Pancreas (tissue), 10 donors: ENCODE measurements around the gene TTYH2. TPM values are rescaled to one million over a fixed set of nuclear protein-coding genes. Genes with fewer than 3 reads are reported as not detected.

Experiments
- ATAC-seq, 4 donors: fragments of 200-7000 bp; cut with Tn5 transposase; one replicate each; pipeline versions ENCODE4 v1.8.0 to v1.9.1; 2020; ENCODE audit warnings: mild to moderate bottlenecking in 4 of 4, moderate library complexity in 4 of 4
- DNase-seq, 6 donors: peaks; one replicate each; pipeline ENCODE4 v3.0.0-alpha.2; 2020
- FAIRE-seq: peaks from 2 replicates; lab custom pipeline; 2012; peaks lifted over from hg19 to GRCh38; lab: Jason Lieb, UNC
- H3K27ac ChIP-seq, 4 donors: fragments of 200-600 bp; sonication (generic); 1 replicate in 3 of 4; 2 replicates in 1 of 4; pipeline versions ENCODE4 v1.5.0 to v1.8.0; 2020
- H3K27me3 ChIP-seq, 4 donors: fragments of 200-600 bp; one replicate each; pipeline ENCODE4 v1.8.0; 2021
- H3K36me3 ChIP-seq, 3 donors: fragments of 200-600 bp; sonication (generic) in 1 of 3; one replicate each; pipeline versions ENCODE4 v1.5.0 to v1.8.0; 2020 to 2021
- H3K4me1 ChIP-seq, 3 donors: fragments of 200-600 bp; one replicate each; pipeline ENCODE4 v1.8.0; 2021
- H3K4me3 ChIP-seq, 4 donors: fragments of 200-600 bp; sonication (generic) in 2 of 4; one replicate each; pipeline versions ENCODE4 v1.5.0 to v1.8.0; 2020 to 2021
- H3K9me3 ChIP-seq, 4 donors: fragments of 200-600 bp; one replicate each; pipeline ENCODE4 v1.8.0; 2021
- WGBS, 2 donors: extraction: QIAGEN DNeasy Blood & Tissue Kit; methylation state at CpG; one replicate each; pipeline ENCODE4 v1.1.7; 2013; 5-methylcytosine and 5-hydroxymethylcytosine counted together
- intact Hi-C, 3 donors: fragments of 100-400 bp; cut with DNase I; formaldehyde crosslinking; loops; one replicate each; pipeline versions ENCODE4 v1.11.1 to v1.14.2; 2022
- polyA plus RNA-seq, 2 donors: library from polyadenylated mRNA; stranded (reverse); fragments of 200-250 nt; gene quantifications; one replicate each; pipeline ENCODE4 v1.2.3, GENCODE V29; 2013
- total RNA-seq, 6 donors: library from RNA; stranded (reverse); fragmentation: NEBNext Ultra II Directional in 4 of 6; extraction: Animal tissue kit (Norgen Biotek cat#: 25700) in 4 of 6; gene quantifications; one replicate each; pipeline versions ENCODE4 v1.2.1 to v1.2.4, GENCODE V29; 2021 to 2023
- TF ChIP-seq, protein P1 (sequence below), 4 donors: fragments of 200-600 bp; sonication (generic) in 3 of 4; IDR thresholded peaks; one replicate each; pipeline versions ENCODE4 v1.5.0 to v1.8.0; 2021; ENCODE audit warnings: antibody characterized with exemption in 4 of 4
- donor health status: healthy with polysubstance abuse.
- donor health status: DM: no; HTN: no; CAD: no; lungs with moderate emphysema.
- donor health status: DM: no; HTN: no; CAD: no.
- donor health status: control.
- donor health status: control.
- donor health status: Bipolar disorder and iron deficiency.
- donor health status: DM: yes; HTN: yes; CAD: no.
- donor health status: DM: no; HTN: no; CAD: no.
- donor health status: DM: no; HTN: no; CAD: no.
- donor health status: DM: yes; HTN: yes; CAD: no.

TTYH2 gene
- total and polyA plus RNA-seq, 8 donors: 3.0 to 13.8 (median 7.5) TPM

DNA sequence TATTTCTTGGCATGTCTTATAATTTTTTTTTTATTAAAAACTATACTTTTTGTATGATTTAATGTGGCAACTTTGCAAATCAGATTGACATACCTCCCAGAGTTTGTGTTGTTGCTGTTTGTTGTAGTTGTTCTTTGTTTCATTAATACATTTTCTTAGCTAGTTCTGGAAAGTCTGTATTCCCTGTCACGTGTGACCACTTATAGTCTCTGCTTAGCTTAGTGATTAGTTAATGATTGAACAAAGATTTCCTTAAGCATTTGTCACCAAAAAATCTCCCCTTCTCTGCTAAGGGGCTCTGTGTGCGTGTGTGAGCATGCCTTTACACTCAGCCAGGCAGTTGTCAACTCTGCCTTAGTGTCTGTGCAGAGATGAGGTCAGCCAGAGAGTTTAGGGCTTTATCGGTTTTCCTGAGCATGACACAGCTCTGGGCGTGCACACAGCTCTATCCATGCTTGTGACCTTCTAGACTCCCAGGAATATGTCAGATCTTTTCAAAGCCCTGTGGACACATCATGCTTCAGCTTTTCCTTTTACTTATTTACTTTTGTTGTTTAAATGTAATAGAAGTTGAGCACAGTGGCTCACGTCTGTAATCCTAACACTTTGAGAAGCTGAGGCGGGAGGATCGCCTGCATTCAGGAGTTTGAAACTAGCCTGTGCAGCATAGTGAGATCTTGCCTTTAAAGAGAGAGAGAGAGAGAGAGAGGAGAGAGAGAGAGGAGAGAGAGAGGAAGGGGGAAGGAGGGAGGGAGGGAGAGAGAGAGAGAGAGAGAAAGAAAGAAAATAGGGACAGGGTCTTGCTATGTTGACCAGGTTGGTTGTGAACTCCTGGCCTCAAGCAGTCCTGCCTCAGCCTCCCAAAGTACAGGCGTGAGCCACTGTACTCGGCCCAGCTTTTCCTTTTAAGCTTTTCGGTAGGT is 82.5 kb downstream of the TTYH2 start:
- H3K27me3 ChIP-seq: no peaks in the 10 kb centered on the region
- WGBS, 2 donors: 40 to 50% methylated on average over 10 of the region's 10 CpGs
- H3K27ac ChIP-seq: no peak overlapping the region
- peak in 1 of 6 donors; percentile 6 for DNase-seq
- H3K4me3 ChIP-seq: no peak overlapping the region
- intact Hi-C loops: loop anchor here in 1 of 3 donors (10.0 kb wide), 1 partner anchor 81 kb away; the partner anchor contains the start of gene TTYH2
- FAIRE-seq: no peak
- peak; percentile 49 to 75 (median 56) for ATAC-seq
- no peaks in the 10 kb centered on the region for H3K4me1 ChIP-seq
- TF ChIP-seq, protein P1, sequence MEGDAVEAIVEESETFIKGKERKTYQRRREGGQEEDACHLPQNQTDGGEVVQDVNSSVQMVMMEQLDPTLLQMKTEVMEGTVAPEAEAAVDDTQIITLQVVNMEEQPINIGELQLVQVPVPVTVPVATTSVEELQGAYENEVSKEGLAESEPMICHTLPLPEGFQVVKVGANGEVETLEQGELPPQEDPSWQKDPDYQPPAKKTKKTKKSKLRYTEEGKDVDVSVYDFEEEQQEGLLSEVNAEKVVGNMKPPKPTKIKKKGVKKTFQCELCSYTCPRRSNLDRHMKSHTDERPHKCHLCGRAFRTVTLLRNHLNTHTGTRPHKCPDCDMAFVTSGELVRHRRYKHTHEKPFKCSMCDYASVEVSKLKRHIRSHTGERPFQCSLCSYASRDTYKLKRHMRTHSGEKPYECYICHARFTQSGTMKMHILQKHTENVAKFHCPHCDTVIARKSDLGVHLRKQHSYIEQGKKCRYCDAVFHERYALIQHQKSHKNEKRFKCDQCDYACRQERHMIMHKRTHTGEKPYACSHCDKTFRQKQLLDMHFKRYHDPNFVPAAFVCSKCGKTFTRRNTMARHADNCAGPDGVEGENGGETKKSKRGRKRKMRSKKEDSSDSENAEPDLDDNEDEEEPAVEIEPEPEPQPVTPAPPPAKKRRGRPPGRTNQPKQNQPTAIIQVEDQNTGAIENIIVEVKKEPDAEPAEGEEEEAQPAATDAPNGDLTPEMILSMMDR (IDR thresholded peaks at IDR 0.05): no peak
- no peaks in the 10 kb centered on the region for H3K9me3 ChIP-seq
- H3K36me3 ChIP-seq: no peaks in the 10 kb centered on the region

- no peak for FAIRE-seq
- peak in 5 of 6 donors; percentile 39 to 52 (median 48) for DNase-seq
- intact Hi-C loops: loop anchor here in 1 of 3 donors (10.0 kb wide), 1 partner anchor 82 kb away; the partner anchor contains the start of gene TTYH2
- peak; percentile 81 to 94 (median 90) for ATAC-seq
- TF ChIP-seq, protein P1 (IDR thresholded peaks at IDR 0.05): peak; percentile 8 to 35 (median 22)
- no peak overlapping the region for H3K27ac ChIP-seq
- 1 to 2% methylated on average over 5 of the region's 5 CpGs for WGBS, 2 donors
- H3K4me3 ChIP-seq: no peak overlapping the region
- H3K36me3 ChIP-seq: no peaks in the 10 kb centered on the region
- no peaks in the 10 kb centered on the region for H3K9me3 ChIP-seq
- no peaks in the 10 kb centered on the region for H3K27me3 ChIP-seq
- H3K4me1 ChIP-seq: no peaks in the 10 kb centered on the region
Measured at GRCh38 chr17:74296548-74296936, 83.2 kb downstream of the TTYH2 start.

- TF ChIP-seq, protein P1 (IDR thresholded peaks at IDR 0.05): no peak
- whole genome bisulfite sequencing, 2 donors: 63 to 74% methylated on average over 4 of the region's 4 CpGs
- Histone ChIP-seq H3K9me3 (no peaks in the 10 kb centered on the region), H3K4me3 (no peak overlapping the region), H3K36me3 (no peaks in the 10 kb centered on the region), H3K4me1 (no peaks in the 10 kb centered on the region), H3K27ac (no peak overlapping the region), H3K27me3 (no peaks in the 10 kb centered on the region)
- DNase-seq: no peak
- intact Hi-C loops: loop anchor here in 1 of 3 donors (10.0 kb wide), 1 partner anchor 83 kb away; the partner anchor contains the start of gene TTYH2
- ATAC-seq: no peak
- no peak for FAIRE-seq
Measured at GRCh38 chr17:74297941-74298340, 84.6 kb downstream of the TTYH2 start.

- FAIRE-seq (no peak), ATAC-seq (no peak), DNase-seq (no peak)
- Histone ChIP-seq H3K9me3 (no peaks in the 10 kb centered on the region), H3K36me3 (no peaks in the 10 kb centered on the region), H3K4me1 (no peaks in the 10 kb centered on the region), H3K27me3 (no peaks in the 10 kb centered on the region), H3K4me3 (no peak overlapping the region), H3K27ac (no peak overlapping the region)
- 75 to 76% methylated on average over 7 of the region's 7 CpGs for WGBS, 2 donors
- intact Hi-C loops: loop anchor here in 1 of 3 donors (10.0 kb wide), 1 partner anchor 84 kb away; the partner anchor contains the start of gene TTYH2
- TF ChIP-seq, protein P1 (IDR thresholded peaks at IDR 0.05): no peak
Measured at GRCh38 chr17:74298778-74299177, 85.4 kb downstream of the TTYH2 start.
